CD4-positive, alpha-beta T cell treated with Interleukin-12 subunit alpha and Interleukin-12 subunit beta, for 1 hour (primary cell): Measurements from ENCODE around the gene IQCF6.
"Not testable (repeated sequence)": the region's sequence is repeated elsewhere in the genome, so short reads cannot be mapped to it uniquely, and the experiment has no call there.

Source experiments
- DNase-seq: peaks from one replicate; pipeline ENCODE4 v3.0.0-alpha.2; 2020

Gene IQCF6

GRCh38 chr3:51779137-51779536 is at the start of gene IQCF6:
Gene IQCF6, minus strand, starts transcription at chr3:51779237. Its CDS starts 13 bp downstream, at chr3:51779224.
- no peak for DNase-seq

- no peak for DNase-seq
Measured at GRCh38 chr3:51828297-51828696, 49.3 kb upstream of the IQCF6 start.

- DNase-seq = no peak
Measured at GRCh38 chr3:51819709-51820406, 40.8 kb upstream of the IQCF6 start.

GRCh38 chr3:51819151-51819550 is 40.1 kb upstream of the IQCF6 start:
- no peak for DNase-seq

- no peak for DNase-seq
Measured at GRCh38 chr3:51817375-51817774, 38.3 kb upstream of the IQCF6 start.

DNA sequence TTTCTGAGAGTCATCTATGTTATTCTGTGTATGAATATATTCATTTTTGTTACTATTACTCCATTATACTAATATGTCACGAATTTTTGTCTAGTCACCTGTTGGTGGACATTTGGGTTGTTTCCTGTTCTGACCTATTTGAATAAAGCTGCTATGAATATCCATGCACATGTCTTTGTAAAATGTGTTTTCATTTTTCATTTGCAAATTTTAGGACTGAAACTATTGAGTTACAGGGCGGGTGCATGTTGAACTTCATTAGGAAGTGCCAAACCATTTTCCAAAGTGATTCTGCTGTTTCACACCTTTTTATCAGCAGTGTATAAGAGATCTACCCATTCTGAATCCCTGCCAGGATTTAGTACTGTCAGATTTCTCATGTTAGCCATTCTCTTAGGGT is 37.7 kb upstream of the IQCF6 start:
- no peak for DNase-seq

GRCh38 chr3:51815614-51816013 is 36.6 kb upstream of the IQCF6 start:
- DNase-seq = no peak

DNA sequence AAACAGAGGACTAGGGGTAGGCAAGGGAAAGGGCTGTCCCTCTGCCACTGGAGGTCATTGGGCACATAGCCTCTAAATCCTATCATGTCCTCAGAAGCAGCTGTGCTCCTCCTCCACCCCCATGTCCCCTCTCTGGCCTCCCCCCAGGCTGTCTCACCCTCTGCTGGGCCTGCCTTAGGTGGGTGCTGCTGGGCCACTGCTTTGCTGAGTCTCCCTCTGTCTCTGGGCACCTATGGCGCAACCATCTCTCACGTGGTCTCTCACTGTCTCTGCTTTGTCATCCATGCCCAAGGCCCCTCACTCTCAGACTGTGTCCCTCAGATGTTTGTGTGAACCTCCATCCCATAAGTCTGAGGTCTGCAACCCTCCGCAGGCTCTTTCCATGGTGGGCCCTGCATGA is 35.0 kb upstream of the IQCF6 start:
- no peak for DNase-seq

DNA sequence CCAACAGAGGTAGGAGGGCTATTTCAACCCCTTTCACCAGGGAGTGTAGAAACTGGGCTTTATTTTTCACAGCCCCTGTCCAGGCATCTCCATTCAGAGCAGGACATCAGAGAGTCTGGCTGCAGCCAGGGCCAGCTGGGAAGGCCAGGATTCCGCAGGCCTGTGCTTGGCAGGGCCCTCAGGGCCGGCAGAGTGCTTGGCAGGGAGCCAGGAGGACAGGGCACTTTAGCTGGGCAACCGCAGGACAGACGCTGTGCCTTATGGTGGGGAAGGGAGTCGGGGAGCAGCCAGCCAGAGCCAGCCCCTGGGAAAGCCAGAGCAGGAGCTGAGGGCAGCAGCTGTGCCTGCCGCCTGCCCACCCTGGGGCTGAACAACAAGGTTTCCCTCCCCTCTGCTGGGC is 34.5 kb upstream of the IQCF6 start:
- DNase-seq = no peak

DNA sequence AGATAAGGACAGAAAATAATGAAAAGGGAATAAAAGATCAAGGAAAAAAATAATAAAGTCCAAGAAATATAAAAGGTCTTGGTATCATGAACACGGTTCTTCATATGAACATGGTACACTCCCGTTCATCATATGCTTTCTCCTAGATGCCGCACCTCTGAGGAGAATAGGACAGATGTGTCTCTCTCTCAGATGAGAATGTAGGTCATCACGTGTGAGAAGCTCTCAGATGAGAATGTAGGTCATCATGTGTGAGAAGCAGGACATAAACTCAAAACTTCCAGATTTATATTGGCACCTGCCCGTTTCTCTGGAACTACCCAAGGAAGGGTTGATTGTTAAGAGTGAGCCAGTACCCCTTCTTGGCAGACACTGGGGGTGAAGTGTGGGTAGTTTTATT is 29.9 kb upstream of the IQCF6 start:
- DNase-seq = no peak

DNA sequence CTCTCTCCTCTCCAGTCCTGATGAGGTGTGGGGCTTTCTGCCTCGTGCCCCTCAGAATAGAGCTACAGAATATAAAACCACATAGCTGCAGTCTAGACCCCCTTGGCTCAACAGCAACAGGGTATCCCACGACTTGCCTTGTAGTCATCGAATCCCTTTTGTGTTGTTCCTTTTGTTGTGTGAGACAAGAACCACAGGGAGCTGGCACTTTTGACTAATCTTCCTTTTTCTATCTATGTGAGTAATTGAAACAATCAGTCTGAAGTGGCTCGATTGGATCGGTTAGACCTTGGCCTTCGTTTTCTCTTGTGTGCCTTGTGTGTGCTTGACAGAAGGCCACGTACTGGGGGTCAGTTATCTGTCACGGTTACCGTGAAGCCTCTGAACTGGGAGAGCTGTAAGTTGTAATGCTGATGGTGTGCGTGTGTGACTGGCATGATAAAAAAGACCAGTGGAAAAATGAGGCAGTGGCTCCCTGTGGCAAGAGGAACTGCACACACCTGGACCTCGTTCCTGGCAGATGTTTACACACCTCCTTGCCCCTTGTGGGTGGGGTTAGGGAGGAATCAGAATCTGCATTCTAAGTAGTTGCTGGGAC is 23.2 kb upstream of the IQCF6 start:
- DNase-seq = no peak

DNA sequence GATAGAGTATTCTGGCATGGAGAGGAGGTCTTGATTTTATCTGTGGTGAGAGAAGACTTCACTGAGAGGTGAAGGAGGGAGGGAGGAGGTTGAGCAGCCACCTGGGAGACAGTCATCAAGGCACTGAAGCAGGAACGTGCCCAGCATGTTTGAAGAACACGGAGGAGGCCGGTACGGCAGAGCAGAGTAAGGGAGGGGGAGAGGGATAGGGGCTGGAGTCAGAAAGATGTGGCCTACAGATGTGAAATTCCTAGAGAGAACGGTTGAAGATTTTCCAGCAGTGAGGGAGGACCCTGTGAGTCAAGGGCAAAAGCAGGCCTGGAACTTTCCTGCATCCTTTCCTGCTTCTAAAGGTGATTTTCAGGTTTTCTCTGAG is 21.7 kb upstream of the IQCF6 start:
- DNase-seq = no peak

- DNase-seq = peak; percentile 65
Measured at GRCh38 chr3:51799879-51800749, 21.1 kb upstream of the IQCF6 start.

DNA sequence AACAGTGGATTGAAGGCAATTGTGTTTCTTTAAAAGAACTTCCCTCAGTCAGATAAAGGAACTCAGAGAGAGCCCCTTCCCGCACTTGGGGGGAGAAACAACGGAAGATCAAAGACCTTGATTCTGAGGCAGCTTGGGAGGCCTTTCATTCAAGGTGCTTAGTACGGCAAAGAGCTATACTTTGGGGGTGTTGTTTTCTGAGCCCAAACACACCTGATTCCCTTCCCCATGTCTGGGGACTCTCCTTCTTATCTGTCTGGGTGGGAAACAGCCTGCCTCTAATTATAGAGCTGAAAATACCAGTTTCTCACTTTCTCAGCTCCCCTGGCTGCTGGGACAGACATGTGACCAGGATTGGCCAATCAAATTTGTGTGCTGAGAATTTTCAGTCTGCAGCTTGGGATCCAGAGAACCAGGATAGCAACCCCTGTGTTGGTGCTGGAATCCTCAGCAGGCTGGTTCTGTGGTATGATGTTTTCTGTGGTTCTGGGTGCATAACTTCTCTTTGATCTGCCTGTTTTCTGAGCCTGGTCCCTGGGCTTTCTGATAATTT is 19.4 kb upstream of the IQCF6 start:
- no peak for DNase-seq

DNA sequence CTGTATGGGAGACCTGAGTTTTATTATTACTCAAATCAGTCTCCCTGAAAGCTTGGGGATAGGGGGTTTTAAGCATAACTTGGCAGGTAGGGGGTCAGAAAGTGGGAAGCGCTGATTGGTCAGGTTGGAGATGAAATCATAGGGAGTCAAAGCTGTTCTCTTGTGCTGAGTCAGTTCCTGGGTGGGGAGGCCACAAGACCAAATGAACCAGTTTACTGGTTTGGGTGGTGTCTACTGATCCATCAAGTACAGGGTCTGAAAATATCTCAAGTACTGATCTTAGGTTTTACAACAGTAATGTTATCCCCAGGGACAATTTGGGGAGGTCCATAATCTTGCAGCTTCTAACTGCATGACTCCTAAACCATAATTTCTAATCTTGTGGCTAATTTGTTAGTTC is 17.8 kb upstream of the IQCF6 start:
- DNase-seq = no peak

DNA sequence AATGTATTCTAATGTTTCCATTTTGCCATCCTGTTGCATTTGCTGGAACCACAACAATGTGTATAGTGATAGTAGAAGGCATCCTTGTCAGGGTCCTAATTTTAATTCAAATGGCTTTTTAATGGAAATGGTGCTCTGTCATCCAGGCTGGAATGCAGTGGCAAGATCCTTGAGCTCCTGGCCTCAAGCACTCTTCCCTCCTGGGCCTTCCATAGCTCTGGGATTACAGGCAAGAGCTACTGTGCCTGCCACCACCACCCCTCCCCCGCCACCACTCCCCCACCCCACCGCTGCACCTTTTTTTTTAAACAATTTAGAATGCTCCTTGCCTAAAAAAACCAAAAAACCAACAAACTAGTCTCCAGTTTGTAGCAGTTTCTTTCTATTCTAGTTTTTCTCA is 15.2 kb upstream of the IQCF6 start:
- DNase-seq = no peak

GRCh38 chr3:51792206-51792605 is 13.2 kb upstream of the IQCF6 start:
- DNase-seq = no peak

- no peak for DNase-seq
Measured at GRCh38 chr3:51789437-51789836, 10.4 kb upstream of the IQCF6 start.

- DNase-seq = not testable (repeated sequence)
Measured at GRCh38 chr3:51787576-51787975, 8.5 kb upstream of the IQCF6 start.

DNA sequence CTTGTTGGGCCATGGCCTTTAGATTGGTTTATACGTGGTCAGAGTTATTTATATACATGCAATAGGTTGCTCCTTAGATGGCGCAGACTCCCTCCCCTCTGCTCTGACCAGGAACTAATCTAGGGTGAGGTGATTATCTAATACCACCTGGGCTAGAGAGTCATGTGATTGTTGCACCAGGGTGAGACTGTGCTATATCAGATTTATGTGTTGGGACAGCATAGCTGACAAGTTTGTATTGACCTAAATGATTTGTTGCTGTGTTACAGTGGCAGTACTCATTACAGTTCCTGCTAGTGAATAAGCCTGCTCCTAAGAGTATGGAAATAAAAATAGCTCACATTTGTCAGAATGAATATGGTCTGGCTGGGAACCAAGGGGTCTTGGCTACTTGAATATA is 7.2 kb upstream of the IQCF6 start:
- no peak for DNase-seq

DNA sequence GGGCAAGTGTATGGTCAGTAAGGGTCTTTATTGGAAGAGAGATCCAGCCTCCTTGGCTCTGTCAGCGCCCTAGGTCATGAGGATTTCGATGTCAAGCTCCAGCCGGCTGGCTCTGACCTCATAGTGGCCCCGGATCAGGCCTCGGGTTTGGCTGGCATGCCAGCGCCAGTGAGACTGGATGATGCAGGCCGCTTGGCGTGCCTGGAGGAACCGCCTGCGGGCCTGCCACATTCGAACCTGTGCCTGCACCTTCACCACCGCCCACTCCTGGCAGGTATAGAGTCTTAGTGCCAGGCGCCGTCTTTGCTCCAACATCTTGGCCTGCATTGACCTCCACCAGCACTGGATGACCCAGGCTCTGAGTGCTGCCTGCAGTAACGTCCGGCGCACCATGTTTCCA is 483 bp downstream of the IQCF6 start:
- DNase-seq = no peak

GRCh38 chr3:51777985-51778384 is 1.1 kb downstream of the IQCF6 start:
- DNase-seq = no peak

- DNase-seq = no peak
Measured at GRCh38 chr3:51773529-51774056, 5.4 kb downstream of the IQCF6 start.

GRCh38 chr3:51759203-51759602 is 19.8 kb downstream of the IQCF6 start:
- no peak for DNase-seq
